A673 (cell line): Measurements from ENCODE around the gene VSTM1.
A peak's percentile ranks its signal among the peaks of the same experiment; 100 is the strongest.

Experiments used
- EZH2 ChIP-seq: fragments of 200-600 bp; sonication (generic); IDR thresholded peaks from 2 replicates; pipeline ENCODE4 v1.6.1; 2017; ENCODE audit warnings: borderline replicate concordance, low read depth, mild to moderate bottlenecking, mixed read lengths, antibody characterized with exemption, low read length; ENCODE audit not compliant: poor library complexity, severe bottlenecking
- TF ChIP-seq, protein P1 (sequence below): fragments of 300-800, 200-600 bp; sonication (generic); conservative IDR thresholded peaks from 2 replicates; pipeline ENCODE4 v1.5.1; 2017; ENCODE audit warnings: low read depth, mild to moderate bottlenecking, antibody characterized with exemption, low read length, moderate library complexity, mixed read lengths

DNA sequence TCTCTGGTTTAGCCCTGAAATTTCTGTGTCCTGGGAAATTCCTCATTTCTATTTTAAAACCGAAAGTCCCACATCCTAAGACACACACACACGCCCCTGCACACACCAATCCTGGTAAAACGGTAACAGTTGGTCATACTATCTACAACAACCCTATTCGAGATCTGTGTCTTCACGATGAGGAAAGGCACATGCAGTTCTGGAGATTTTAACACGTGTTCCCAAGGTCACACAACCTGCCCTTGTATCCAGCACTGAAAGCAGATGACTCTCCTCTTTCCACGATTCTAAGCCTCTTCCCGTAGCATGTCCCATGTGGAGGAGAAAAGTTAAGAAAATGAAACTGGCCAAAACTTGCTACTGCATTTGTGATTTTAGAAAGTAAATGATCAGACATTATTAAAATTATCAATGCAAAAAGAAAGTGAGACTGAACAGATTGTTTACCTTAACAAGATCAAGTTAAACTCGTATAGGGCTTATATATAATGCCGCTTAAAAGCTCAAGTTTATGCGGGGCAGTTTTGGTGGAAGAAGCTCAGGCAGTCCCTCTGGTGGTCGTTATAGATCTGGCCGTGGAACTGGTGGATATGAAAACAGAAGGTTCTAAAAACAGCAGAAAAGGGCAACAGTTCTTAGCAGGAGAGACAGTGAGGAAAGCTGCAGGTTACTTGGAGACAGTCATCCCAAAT, 32.7 kb downstream of the VSTM1 start:
- TF ChIP-seq, protein P1, sequence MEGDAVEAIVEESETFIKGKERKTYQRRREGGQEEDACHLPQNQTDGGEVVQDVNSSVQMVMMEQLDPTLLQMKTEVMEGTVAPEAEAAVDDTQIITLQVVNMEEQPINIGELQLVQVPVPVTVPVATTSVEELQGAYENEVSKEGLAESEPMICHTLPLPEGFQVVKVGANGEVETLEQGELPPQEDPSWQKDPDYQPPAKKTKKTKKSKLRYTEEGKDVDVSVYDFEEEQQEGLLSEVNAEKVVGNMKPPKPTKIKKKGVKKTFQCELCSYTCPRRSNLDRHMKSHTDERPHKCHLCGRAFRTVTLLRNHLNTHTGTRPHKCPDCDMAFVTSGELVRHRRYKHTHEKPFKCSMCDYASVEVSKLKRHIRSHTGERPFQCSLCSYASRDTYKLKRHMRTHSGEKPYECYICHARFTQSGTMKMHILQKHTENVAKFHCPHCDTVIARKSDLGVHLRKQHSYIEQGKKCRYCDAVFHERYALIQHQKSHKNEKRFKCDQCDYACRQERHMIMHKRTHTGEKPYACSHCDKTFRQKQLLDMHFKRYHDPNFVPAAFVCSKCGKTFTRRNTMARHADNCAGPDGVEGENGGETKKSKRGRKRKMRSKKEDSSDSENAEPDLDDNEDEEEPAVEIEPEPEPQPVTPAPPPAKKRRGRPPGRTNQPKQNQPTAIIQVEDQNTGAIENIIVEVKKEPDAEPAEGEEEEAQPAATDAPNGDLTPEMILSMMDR = peak; percentile 75
- TF ChIP-seq EZH2 = no peak
